Measurements from ENCODE around the gene ZKSCAN8. TPM values are rescaled to one million over a fixed set of nuclear protein-coding genes. Genes with fewer than 3 reads are reported as not detected.

The ZKSCAN8 gene
- polyA plus RNA-seq, 4 donors = 32.0 to 47.3 (median 41.8) TPM

GRCh38 chr6:28137505-28137981, 4.1 kb upstream of the ZKSCAN8 start:
- peak in 1 of 4 donors; percentile 39 for DNase-seq (ENCODE audit: low read depth in 4 of 4, low spot score in 2 of 4)

GRCh38 chr6:28139860-28140543, 1.7 kb upstream of the ZKSCAN8 start:
- DNase-seq (ENCODE audit: low read depth in 4 of 4, low spot score in 2 of 4) = no peak

GRCh38 chr6:28140616-28141015, 1.1 kb upstream of the ZKSCAN8 start:
- no peak for DNase-seq (ENCODE audit: low read depth in 4 of 4, low spot score in 2 of 4)

- DNase-seq (ENCODE audit: low read depth in 4 of 4, low spot score in 2 of 4) = no peak
These were observed 763 bp downstream of the ZKSCAN8 start for GRCh38 chr6:28142446-28142845.

GRCh38 chr6:28145231-28145630, 3.5 kb downstream of the ZKSCAN8 start:
- no peak for DNase-seq (ENCODE audit: low read depth in 4 of 4, low spot score in 2 of 4)

- no peak for DNase-seq (ENCODE audit: low read depth in 4 of 4, low spot score in 2 of 4)
These were observed 10.8 kb downstream of the ZKSCAN8 start for GRCh38 chr6:28152531-28152930.

GRCh38 chr6:28153546-28153945, 11.9 kb downstream of the ZKSCAN8 start:
- no peak for DNase-seq (ENCODE audit: low read depth in 4 of 4, low spot score in 2 of 4)

GRCh38 chr6:28154357-28154756, 12.7 kb downstream of the ZKSCAN8 start:
- no peak for DNase-seq (ENCODE audit: low read depth in 4 of 4, low spot score in 2 of 4)

GRCh38 chr6:28158318-28158717, 16.6 kb downstream of the ZKSCAN8 start:
- DNase-seq (ENCODE audit: low read depth in 4 of 4, low spot score in 2 of 4) = no peak

GRCh38 chr6:28159029-28159607, 17.4 kb downstream of the ZKSCAN8 start:
- no peak for DNase-seq (ENCODE audit: low read depth in 4 of 4, low spot score in 2 of 4)

- DNase-seq (ENCODE audit: low read depth in 4 of 4, low spot score in 2 of 4) = no peak
These were observed 18.6 kb downstream of the ZKSCAN8 start for GRCh38 chr6:28160233-28160632.

GRCh38 chr6:28161410-28162079, 19.9 kb downstream of the ZKSCAN8 start:
- DNase-seq (ENCODE audit: low read depth in 4 of 4, low spot score in 2 of 4) = peak in 2 of 4 donors; percentile 48 to 56

GRCh38 chr6:28165563-28165962, 23.9 kb downstream of the ZKSCAN8 start:
- DNase-seq (ENCODE audit: low read depth in 4 of 4, low spot score in 2 of 4) = no peak

GRCh38 chr6:28167068-28167467, 25.4 kb downstream of the ZKSCAN8 start:
- DNase-seq (ENCODE audit: low read depth in 4 of 4, low spot score in 2 of 4) = no peak

GRCh38 chr6:28167926-28168325, 26.2 kb downstream of the ZKSCAN8 start:
- no peak for DNase-seq (ENCODE audit: low read depth in 4 of 4, low spot score in 2 of 4)

- DNase-seq (ENCODE audit: low read depth in 4 of 4, low spot score in 2 of 4) = no peak
These were observed 29.6 kb downstream of the ZKSCAN8 start for GRCh38 chr6:28171271-28171670.

GRCh38 chr6:28172006-28172405, 30.3 kb downstream of the ZKSCAN8 start:
- no peak for DNase-seq (ENCODE audit: low read depth in 4 of 4, low spot score in 2 of 4)

GRCh38 chr6:28176373-28176772, 34.7 kb downstream of the ZKSCAN8 start:
- DNase-seq (ENCODE audit: low read depth in 4 of 4, low spot score in 2 of 4) = no peak

- DNase-seq (ENCODE audit: low read depth in 4 of 4, low spot score in 2 of 4) = no peak
These were observed 40.6 kb downstream of the ZKSCAN8 start for GRCh38 chr6:28182255-28182654.

- no peak for DNase-seq (ENCODE audit: low read depth in 4 of 4, low spot score in 2 of 4)
These were observed 46.7 kb downstream of the ZKSCAN8 start for GRCh38 chr6:28188111-28188979.

GRCh38 chr6:28200020-28200419, 58.3 kb downstream of the ZKSCAN8 start:
- no peak for DNase-seq (ENCODE audit: low read depth in 4 of 4, low spot score in 2 of 4)

Data from left renal cortex interstitium (tissue), 4 donors.